Hepatocyte (in vitro differentiated cells): ENCODE data around the gene FADS1. TPM values are rescaled to one million over a fixed set of nuclear protein-coding genes. Genes with fewer than 3 reads are reported as not detected.

Source experiments
- DNase-seq: peaks from one replicate; pipeline ENCODE4 v3.0.0-alpha.2; 2016; ENCODE audit warnings: low spot score
- H2AFZ ChIP-seq: fragments of 200-600 bp; sonication (generic); 2 replicates; pipeline ENCODE4 v1.6.0; 2016; ENCODE audit warnings: antibody characterized with exemption, mild to moderate bottlenecking
- H3K27ac ChIP-seq: fragments of 200-600 bp; sonication (generic); 2 replicates; pipeline ENCODE4 v1.5.1; 2016; ENCODE audit warnings: mild to moderate bottlenecking
- H3K27me3 ChIP-seq: fragments of 200-600 bp; sonication (generic); 2 replicates; pipeline ENCODE4 v1.6.1; 2016
- H3K36me3 ChIP-seq: fragments of 200-600 bp; sonication (generic); replicated peaks from 2 replicates; pipeline ENCODE4 v1.5.1; 2016; ENCODE audit warnings: low read depth; ENCODE audit not compliant: insufficient read depth
- H3K4me1 ChIP-seq: fragments of 200-600 bp; sonication (generic); 2 replicates; pipeline ENCODE4 v1.5.1; 2016; ENCODE audit warnings: mild to moderate bottlenecking, moderate library complexity; ENCODE audit not compliant: insufficient read depth
- H3K4me2 ChIP-seq: fragments of 200-600 bp; sonication (generic); 2 replicates; pipeline ENCODE4 v1.6.0; 2016
- H3K4me3 ChIP-seq: fragments of 200-600 bp; sonication (generic); 2 replicates; pipeline ENCODE4 v1.5.1; 2016; ENCODE audit warnings: mild to moderate bottlenecking
- H3K79me2 ChIP-seq: fragments of 200-600 bp; sonication (generic); 2 replicates; pipeline ENCODE4 v1.6.0; 2017; ENCODE audit warnings: mild to moderate bottlenecking
- H3K9me2 ChIP-seq: fragments of 200-600 bp; sonication (generic); replicated peaks from 2 replicates; pipeline ENCODE4 v1.6.0; 2017; ENCODE audit warnings: mild to moderate bottlenecking; ENCODE audit not compliant: insufficient read depth
- H3K9me3 ChIP-seq: fragments of 200-600 bp; sonication (generic); 2 replicates; pipeline ENCODE4 v1.5.1; 2016; ENCODE audit warnings: low read depth, mild to moderate bottlenecking
- H4K20me1 ChIP-seq: fragments of 200-600 bp; sonication (generic); 2 replicates; pipeline ENCODE4 v1.6.0; 2016; ENCODE audit warnings: mild to moderate bottlenecking; ENCODE audit not compliant: insufficient read depth, poor library complexity, severe bottlenecking
- EZH2 ChIP-seq: fragments of 200-600 bp; sonication (generic); IDR thresholded peaks from 2 replicates; pipeline ENCODE4 v1.6.1; 2016; ENCODE audit warnings: antibody characterized with exemption, mild to moderate bottlenecking, borderline replicate concordance
- EZH2phosphoT487 ChIP-seq: fragments of 200-600 bp; sonication (generic); IDR thresholded peaks from one replicate; pipeline ENCODE4 v1.6.1; 2018; ENCODE audit warnings: antibody characterized with exemption, mild to moderate bottlenecking, low read depth, moderate library complexity; ENCODE audit not compliant: unreplicated experiment, severe bottlenecking
- WGBS: methylation state at CpG from one replicate; pipeline ENCODE4 v1.1.6; 2016; ENCODE audit warnings: low lambda C conversion rate; ENCODE audit errors: missing lambda C conversion rate; 5-methylcytosine and 5-hydroxymethylcytosine counted together
- polyA plus RNA-seq: library from polyadenylated mRNA; unstranded; fragments of >200 nt; fragmentation: Nextera tagmentation; extraction: Ambion mirVana; gene quantifications from 2 replicates; pipeline ENCODE4 v1.2.1, GENCODE V29; 2016
- total RNA-seq: library from RNA; depleted of rRNA; stranded (reverse); fragments of >200 nt; gene quantifications from 2 replicates; pipeline ENCODE4 v1.2.3, GENCODE V29; 2014
- TF ChIP-seq, protein P1 (sequence below): fragments of 200-600 bp; sonication (generic); IDR thresholded peaks from 2 replicates; pipeline ENCODE4 v1.5.1; 2016; ENCODE audit warnings: antibody characterized with exemption, mild to moderate bottlenecking; ENCODE audit not compliant: poor library complexity

The FADS1 gene
- total and polyA plus RNA-seq, 2 experiments from 2014 or later, result 151 to 230 TPM

DNA sequence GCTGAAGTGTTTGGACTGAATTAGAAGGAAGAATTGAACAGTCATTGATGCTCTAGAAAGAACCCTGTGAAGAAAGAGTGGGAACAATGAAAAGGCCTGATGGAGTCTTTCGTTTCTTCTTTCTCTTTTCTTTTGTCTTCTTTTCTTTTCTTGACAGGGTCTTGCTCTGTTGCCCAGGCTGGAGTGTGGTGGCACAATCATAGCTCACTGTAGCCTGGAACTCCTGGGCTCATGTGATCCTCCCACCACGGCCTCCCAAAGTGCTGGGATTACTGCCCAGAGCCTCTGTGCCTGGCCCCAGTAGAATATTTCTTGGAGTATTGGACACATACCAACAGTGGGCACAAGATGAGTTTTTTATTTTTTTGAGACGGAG, 23.0 kb downstream of the FADS1 start:
- H3K4me1 ChIP-seq, result peaks cover 14% of the 10 kb centered on the region
- H3K4me2 ChIP-seq, result peak overlapping the region; percentile 82
- no peaks in the 10 kb centered on the region for H4K20me1 ChIP-seq
- no peak overlapping the region for H3K4me3 ChIP-seq
- peaks cover 62% of the 10 kb centered on the region for H3K79me2 ChIP-seq
- no peak overlapping the region for H3K27ac ChIP-seq
- H3K9me3 ChIP-seq, result no peaks in the 10 kb centered on the region
- no peak overlapping the region for H2AFZ ChIP-seq
- no peak for TF ChIP-seq EZH2
- TF ChIP-seq, protein P1, sequence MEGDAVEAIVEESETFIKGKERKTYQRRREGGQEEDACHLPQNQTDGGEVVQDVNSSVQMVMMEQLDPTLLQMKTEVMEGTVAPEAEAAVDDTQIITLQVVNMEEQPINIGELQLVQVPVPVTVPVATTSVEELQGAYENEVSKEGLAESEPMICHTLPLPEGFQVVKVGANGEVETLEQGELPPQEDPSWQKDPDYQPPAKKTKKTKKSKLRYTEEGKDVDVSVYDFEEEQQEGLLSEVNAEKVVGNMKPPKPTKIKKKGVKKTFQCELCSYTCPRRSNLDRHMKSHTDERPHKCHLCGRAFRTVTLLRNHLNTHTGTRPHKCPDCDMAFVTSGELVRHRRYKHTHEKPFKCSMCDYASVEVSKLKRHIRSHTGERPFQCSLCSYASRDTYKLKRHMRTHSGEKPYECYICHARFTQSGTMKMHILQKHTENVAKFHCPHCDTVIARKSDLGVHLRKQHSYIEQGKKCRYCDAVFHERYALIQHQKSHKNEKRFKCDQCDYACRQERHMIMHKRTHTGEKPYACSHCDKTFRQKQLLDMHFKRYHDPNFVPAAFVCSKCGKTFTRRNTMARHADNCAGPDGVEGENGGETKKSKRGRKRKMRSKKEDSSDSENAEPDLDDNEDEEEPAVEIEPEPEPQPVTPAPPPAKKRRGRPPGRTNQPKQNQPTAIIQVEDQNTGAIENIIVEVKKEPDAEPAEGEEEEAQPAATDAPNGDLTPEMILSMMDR, result no peak
- no peak for TF ChIP-seq EZH2phosphoT487
- H3K27me3 ChIP-seq, result no peaks in the 10 kb centered on the region
- H3K9me2 ChIP-seq, result no peaks in the 10 kb centered on the region
- WGBS, result 66% methylated on average over 3 of the region's 3 CpGs
- H3K36me3 ChIP-seq, result no peaks in the 10 kb centered on the region
- DNase-seq, result no peak

DNA sequence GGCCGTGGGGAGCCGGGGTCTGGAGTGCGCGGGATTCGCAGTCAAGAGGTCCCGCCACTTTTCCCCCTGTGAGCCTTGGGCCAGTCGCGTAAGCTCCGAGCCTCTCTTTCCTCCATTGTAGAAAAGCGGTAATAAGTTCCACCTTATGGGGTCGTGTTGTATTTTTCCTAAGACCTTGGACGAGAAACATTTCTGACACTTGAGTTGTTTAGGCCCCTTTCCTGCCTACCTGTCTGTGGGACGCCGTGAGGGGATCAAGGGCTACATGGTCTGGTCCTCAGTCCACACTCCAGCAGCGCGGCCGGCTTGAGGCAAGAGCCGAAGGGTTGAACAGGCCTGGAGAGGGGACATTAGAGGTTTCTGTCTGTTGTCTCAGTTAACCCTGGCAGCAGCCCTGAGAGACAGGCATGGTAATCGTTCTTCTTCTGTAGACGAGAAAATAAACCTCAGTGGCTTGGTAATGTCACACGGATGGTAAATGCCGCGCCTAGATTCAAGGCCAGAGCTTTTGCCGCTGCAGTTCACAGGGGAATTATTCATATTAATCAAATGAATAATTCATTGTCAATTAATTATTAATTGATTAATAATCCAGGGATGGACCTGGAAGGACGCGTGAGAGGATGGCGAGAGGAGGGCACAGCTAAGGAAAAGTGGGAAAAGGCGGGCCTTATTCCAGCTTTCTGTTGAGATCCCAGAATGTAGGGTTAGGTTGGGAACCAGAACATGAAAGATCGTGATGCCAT, 23.5 kb downstream of the FADS1 start:
- Histone ChIP-seq H2AFZ (peak overlapping the region; percentile 89), H3K9me2 (no peaks in the 10 kb centered on the region), H3K4me2 (peak overlapping the region; percentile 82), H3K4me3 (peak overlapping the region; percentile 72), H3K27me3 (no peaks in the 10 kb centered on the region), H3K79me2 (peaks cover 59% of the 10 kb centered on the region), H4K20me1 (no peaks in the 10 kb centered on the region), H3K27ac (peak overlapping the region; percentile 99), H3K4me1 (peaks cover 14% of the 10 kb centered on the region), H3K9me3 (no peaks in the 10 kb centered on the region), H3K36me3 (no peaks in the 10 kb centered on the region)
- TF ChIP-seq EZH2phosphoT487, result no peak
- TF ChIP-seq, protein P1, result no peak
- no peak for TF ChIP-seq EZH2
- DNase-seq, result no peak
- WGBS, result 6% methylated on average over 29 of the region's 29 CpGs

DNA sequence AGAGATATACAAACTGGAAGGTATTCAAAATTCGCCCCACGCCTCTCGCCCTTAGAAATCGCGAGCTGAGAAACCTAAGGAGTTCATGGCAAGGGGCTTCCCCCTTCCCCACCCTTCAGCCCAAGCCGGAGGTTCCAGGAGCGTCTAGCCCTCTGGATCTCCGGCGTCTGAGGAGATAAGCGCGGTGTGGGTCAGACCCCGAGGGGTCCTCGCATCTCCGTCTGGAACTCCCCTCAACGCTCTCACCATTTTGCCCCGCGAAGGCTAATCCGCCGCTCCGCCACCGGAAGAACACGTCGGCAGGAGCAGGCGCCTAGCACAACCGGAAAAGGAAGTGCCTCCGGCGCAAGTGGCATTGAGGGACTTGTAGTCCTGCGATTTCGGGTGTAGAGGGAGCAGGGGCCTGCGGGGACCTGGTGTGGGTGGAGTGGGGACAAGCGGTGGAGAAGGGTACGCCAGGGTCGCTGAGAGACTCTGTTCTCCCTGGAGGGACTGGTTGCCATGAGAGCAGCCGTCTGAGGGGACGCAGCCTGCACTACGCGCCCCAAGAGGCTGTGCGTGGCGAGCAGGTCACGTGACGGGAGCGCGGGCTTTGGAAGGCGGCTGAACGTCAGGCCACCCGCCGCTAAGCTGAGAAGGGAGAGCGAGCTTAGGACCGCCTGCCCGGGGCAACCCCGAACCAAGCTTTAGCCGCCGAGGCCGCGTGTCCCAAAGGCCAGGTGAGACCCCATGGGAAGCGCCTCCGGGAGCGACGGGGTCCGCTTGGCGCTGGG, 24.3 kb downstream of the FADS1 start, which contains the start of the genes FEN1 and TMEM258:
TSS of gene FEN1 (plus strand) at position 602 of the 773 bp plus-strand sequence. CDS start 2,451 bp downstream, outside the sequence.
TSS of gene TMEM258 (minus strand) at position 290 of the 773 bp plus-strand sequence. CDS start at position 249, 41 bp downstream.
- peaks cover 54% of the 10 kb centered on the region for H3K79me2 ChIP-seq
- TF ChIP-seq EZH2, result no peak
- no peak for TF ChIP-seq EZH2phosphoT487
- H3K36me3 ChIP-seq, result no peaks in the 10 kb centered on the region
- H3K4me1 ChIP-seq, result peaks cover 14% of the 10 kb centered on the region
- no peaks in the 10 kb centered on the region for H3K9me3 ChIP-seq
- no peaks in the 10 kb centered on the region for H3K27me3 ChIP-seq
- peak within 1 kb of the TSS; percentile 99 for H3K27ac ChIP-seq
- peak within 1 kb of the TSS; percentile 89 for H2AFZ ChIP-seq
- peak within 1 kb of the TSS; percentile 72 for H3K4me3 ChIP-seq
- DNase-seq, result peak; percentile 96
- WGBS, result under 1% methylated on average over 49 of the region's 61 CpGs
- peak within 1 kb of the TSS; percentile 82 for H3K4me2 ChIP-seq
- H4K20me1 ChIP-seq, result no peaks in the 10 kb centered on the region
- no peaks in the 10 kb centered on the region for H3K9me2 ChIP-seq
